ENCODE measurements around the gene LYSMD2.

Gene LYSMD2

GRCh38 chr15:51752888-51753287 is 15.4 kb upstream of the LYSMD2 start:
- TF ChIP-seq EZH2 (IDR thresholded peaks at IDR 0.05; ENCODE audit: borderline replicate concordance, low read depth, low read length, severe bottlenecking): no peak
- no peak for TF ChIP-seq CTCF (IDR thresholded peaks at IDR 0.05; ENCODE audit: borderline replicate concordance, extremely low read depth, low read length, poor library complexity, severe bottlenecking)
- Histone ChIP-seq H3K36me3 (ENCODE audit: insufficient read depth, low read length) (no peaks in the 10 kb centered on the region), H3K9ac (ENCODE audit: low read depth, low read length) (peak overlapping the region; percentile 64; the same call in 1 of the 2 replicates), H3K79me2 (ENCODE audit: insufficient read depth, low read length) (peaks cover 13% of the 10 kb centered on the region), H3K4me1 (ENCODE audit: insufficient read depth, low read length) (peaks cover 57% of the 10 kb centered on the region), H3K27ac (ENCODE audit: low read length) (no peak overlapping the region), H3K9me3 (ENCODE audit: insufficient read depth, low read length, severe bottlenecking) (no peaks in the 10 kb centered on the region), H4K20me1 (ENCODE audit: insufficient read depth, low read length) (no peaks in the 10 kb centered on the region), H3K27me3 (ENCODE audit: insufficient read depth, low read length, poor library complexity) (peaks cover 16% of the 10 kb centered on the region), H3K4me3 (ENCODE audit: low read depth in 1 of 2, low read length in 2 of 2) (no peak overlapping the region), H2AFZ (ENCODE audit: low read depth, low read length) (no peak overlapping the region), H3K4me2 (ENCODE audit: insufficient read depth, low read length) (peak overlapping the region; percentile 94)
- ATAC-seq (ENCODE audit: insufficient read depth, low read depth) (no peak), DNase-seq (no peak)

GRCh38 chr15:51751697-51752683 is 14.5 kb upstream of the LYSMD2 start:
- H3K79me2 ChIP-seq (ENCODE audit: insufficient read depth, low read length): peaks cover 10% of the 10 kb centered on the region
- H3K9me3 ChIP-seq (ENCODE audit: insufficient read depth, low read length, severe bottlenecking): no peaks in the 10 kb centered on the region
- H3K27ac ChIP-seq (ENCODE audit: low read length): no peak overlapping the region
- peak overlapping the region; percentile 64 for H3K9ac ChIP-seq (ENCODE audit: low read depth, low read length)
- H4K20me1 ChIP-seq (ENCODE audit: insufficient read depth, low read length): no peaks in the 10 kb centered on the region
- TF ChIP-seq CTCF (IDR thresholded peaks at IDR 0.05; ENCODE audit: borderline replicate concordance, extremely low read depth, low read length, poor library complexity, severe bottlenecking): no peak
- no peak for TF ChIP-seq EZH2 (IDR thresholded peaks at IDR 0.05; ENCODE audit: borderline replicate concordance, low read depth, low read length, severe bottlenecking)
- H3K4me1 ChIP-seq (ENCODE audit: insufficient read depth, low read length): peaks cover 57% of the 10 kb centered on the region
- peak overlapping the region; percentile 28 to 86; a peak in 3 of 4 replicates for H3K4me3 ChIP-seq (ENCODE audit: low read depth in 1 of 2, low read length in 2 of 2)
- H2AFZ ChIP-seq (ENCODE audit: low read depth, low read length): peak overlapping the region; percentile 82
- H3K36me3 ChIP-seq (ENCODE audit: insufficient read depth, low read length): no peaks in the 10 kb centered on the region
- peaks cover 16% of the 10 kb centered on the region for H3K27me3 ChIP-seq (ENCODE audit: insufficient read depth, low read length, poor library complexity)
- DNase-seq (peak; percentile 20), ATAC-seq (ENCODE audit: insufficient read depth, low read depth) (peak; percentile 52)
- H3K4me2 ChIP-seq (ENCODE audit: insufficient read depth, low read length): peak overlapping the region; percentile 94

GRCh38 chr15:51750792-51751696 is 13.6 kb upstream of the LYSMD2 start, which contains the start of gene TMOD2:
Gene TMOD2, plus strand, starts transcription at chr15:51751597. Its CDS starts 14,845 bp downstream, at chr15:51766442.
- H4K20me1 ChIP-seq (ENCODE audit: insufficient read depth, low read length): no peaks in the 10 kb centered on the region
- peak within 1 kb of the TSS; percentile 28 to 86; a peak in 3 of 4 replicates for H3K4me3 ChIP-seq (ENCODE audit: low read depth in 1 of 2, low read length in 2 of 2)
- H3K9me3 ChIP-seq (ENCODE audit: insufficient read depth, low read length, severe bottlenecking): no peaks in the 10 kb centered on the region
- H3K4me1 ChIP-seq (ENCODE audit: insufficient read depth, low read length): peaks cover 49% of the 10 kb centered on the region
- H3K27me3 ChIP-seq (ENCODE audit: insufficient read depth, low read length, poor library complexity): peaks cover 16% of the 10 kb centered on the region
- peak; percentile 58 for DNase-seq
- TF ChIP-seq CTCF (IDR thresholded peaks at IDR 0.05; ENCODE audit: borderline replicate concordance, extremely low read depth, low read length, poor library complexity, severe bottlenecking) (no peak), EZH2 (IDR thresholded peaks at IDR 0.05; ENCODE audit: borderline replicate concordance, low read depth, low read length, severe bottlenecking) (peak; percentile 77)
- H3K36me3 ChIP-seq (ENCODE audit: insufficient read depth, low read length): no peaks in the 10 kb centered on the region
- H3K27ac ChIP-seq (ENCODE audit: low read length): no peak within 1 kb of the TSS
- H2AFZ ChIP-seq (ENCODE audit: low read depth, low read length): peak within 1 kb of the TSS; percentile 82
- H3K4me2 ChIP-seq (ENCODE audit: insufficient read depth, low read length): peak within 1 kb of the TSS; percentile 94
- peak within 1 kb of the TSS; percentile 64 for H3K9ac ChIP-seq (ENCODE audit: low read depth, low read length)
- ATAC-seq (ENCODE audit: insufficient read depth, low read depth): peak; percentile 84
- H3K79me2 ChIP-seq (ENCODE audit: insufficient read depth, low read length): peaks cover 4% of the 10 kb centered on the region; the same call in 1 of the 2 replicates
